Epidermal melanocyte (primary cell): ENCODE results near the gene IFNA6.

ENCODE experiments used
- DNase-seq: peaks from one replicate; pipeline ENCODE4 v3.0.0; 2011; ENCODE audit warnings: low spot score; ENCODE audit not compliant: insufficient read length

Gene IFNA6

DNA sequence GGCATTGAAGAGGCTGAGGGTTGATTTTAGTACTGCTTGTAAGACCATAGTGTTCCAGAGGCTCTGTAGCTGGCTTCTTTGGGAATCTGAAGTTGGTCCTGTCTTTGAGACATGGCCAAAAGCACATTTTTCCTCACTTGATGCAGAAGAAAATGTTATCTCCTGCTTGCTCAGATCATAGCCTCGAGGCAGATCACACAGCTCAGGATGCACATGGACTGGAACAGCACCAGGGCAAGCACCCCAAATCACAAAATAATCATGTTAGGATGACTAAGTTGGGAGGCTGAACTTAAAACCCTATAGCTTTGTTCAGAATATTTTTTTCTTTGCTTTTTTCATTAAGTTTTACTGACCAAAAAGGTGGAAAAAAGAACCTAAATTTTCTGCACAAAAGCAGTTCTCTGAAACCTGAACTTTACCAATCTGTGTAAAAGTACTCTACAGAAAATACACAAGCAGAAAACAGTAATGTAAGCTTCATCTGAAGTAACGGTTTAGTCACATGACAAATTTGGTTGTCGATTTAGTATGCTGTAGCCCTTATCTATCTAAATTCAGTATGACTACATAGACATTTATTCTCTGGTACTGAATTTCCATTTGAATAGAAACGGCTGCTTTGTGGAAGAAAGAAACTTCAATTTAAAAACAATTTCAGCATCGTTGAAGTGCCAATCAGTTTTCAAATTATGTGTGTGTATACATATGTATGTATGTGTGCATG lies 18.8 kb downstream of the IFNA6 start:
- no peak for DNase-seq

DNA sequence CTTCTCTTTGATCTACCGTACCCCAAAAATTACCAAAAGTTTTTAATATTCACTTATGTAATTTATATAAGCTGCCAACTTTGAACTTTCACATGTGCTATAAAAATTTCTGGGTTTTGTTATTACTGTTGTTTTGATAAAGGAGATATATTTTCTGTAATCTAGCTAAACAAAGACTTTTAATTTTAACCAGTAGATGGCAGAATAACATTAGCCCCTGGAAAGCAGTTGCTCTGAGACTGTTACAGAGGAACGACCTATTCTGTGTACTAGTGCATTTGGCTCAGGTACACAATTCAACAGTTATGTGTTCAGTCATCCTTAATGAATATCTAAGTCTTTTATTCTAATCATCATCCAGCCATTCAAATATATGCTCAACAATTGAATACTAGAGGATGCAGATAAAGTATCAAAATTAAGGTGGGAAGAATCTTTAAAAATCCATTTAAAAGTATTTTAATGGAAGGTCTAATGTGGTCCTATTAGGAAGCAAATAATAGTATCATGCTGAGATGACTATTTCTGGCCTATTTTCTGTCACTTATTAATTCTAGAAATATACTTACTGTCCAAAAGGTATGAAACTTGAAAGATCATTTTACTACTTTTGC lies 24.1 kb downstream of the IFNA6 start:
- no peak for DNase-seq

DNA sequence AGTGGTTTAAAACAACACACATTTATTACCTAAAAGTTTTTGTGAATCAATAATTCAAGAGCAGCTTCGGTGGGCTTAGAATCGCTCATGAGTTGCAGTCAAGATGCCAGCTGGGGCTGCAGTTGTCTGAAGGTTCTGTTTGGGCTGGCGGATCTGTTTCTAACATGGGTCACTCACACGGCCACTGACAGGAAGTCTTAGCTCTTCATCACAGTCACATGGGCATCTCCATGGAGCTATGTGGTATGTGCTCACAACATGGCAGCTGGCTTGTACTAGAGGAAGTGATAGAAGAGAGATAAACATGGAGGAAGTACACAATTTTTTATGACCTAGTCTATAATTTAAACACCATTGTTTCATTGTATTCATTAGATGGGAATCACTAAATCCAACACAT lies 26.6 kb downstream of the IFNA6 start:
- no peak for DNase-seq

DNA sequence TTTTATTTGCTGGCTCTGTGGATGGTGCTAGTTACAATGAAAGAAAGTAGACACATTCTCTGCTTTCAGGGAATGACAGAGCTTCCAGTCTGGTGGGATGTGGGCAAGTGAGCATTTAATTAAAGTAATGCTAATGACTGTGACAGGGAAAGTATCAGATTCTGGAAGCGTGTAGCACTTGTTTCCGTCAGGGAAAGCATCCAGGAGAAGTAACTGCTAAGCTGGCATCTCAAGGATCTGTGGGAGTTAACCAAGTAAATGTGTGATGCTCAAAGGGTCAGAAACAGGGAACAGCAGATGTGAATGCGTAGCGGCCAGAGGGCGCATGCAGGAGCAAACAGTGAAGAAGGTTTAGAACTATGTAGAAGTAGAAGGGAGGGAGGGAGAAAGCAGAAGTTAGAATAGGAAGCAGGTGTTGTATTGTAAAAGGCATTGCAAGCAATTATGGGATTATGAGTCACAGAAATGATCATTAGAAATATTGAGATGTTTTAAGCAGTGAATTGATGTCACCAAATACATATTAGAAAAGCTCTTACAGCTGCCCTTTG lies 27.7 kb downstream of the IFNA6 start:
- no peak for DNase-seq

DNA sequence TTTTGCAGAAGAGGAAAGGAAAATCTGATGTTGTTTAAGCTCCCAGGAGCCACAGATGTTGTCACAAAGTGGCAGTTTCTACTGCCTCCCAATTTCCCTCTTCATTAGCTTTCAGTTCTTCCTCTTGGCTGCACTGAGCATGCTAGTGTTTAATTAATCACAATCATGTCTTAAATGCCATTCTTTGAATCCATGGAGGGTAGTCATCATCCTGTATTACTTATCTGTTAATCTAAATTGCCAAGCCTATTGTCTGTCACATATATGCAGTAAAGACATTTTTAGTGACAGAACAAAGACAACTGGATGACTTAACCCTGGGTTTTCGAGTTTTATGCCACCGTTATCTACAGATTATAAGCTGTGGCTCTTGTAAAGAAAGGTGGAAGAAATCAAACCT lies 30.2 kb downstream of the IFNA6 start:
- no peak for DNase-seq

DNA sequence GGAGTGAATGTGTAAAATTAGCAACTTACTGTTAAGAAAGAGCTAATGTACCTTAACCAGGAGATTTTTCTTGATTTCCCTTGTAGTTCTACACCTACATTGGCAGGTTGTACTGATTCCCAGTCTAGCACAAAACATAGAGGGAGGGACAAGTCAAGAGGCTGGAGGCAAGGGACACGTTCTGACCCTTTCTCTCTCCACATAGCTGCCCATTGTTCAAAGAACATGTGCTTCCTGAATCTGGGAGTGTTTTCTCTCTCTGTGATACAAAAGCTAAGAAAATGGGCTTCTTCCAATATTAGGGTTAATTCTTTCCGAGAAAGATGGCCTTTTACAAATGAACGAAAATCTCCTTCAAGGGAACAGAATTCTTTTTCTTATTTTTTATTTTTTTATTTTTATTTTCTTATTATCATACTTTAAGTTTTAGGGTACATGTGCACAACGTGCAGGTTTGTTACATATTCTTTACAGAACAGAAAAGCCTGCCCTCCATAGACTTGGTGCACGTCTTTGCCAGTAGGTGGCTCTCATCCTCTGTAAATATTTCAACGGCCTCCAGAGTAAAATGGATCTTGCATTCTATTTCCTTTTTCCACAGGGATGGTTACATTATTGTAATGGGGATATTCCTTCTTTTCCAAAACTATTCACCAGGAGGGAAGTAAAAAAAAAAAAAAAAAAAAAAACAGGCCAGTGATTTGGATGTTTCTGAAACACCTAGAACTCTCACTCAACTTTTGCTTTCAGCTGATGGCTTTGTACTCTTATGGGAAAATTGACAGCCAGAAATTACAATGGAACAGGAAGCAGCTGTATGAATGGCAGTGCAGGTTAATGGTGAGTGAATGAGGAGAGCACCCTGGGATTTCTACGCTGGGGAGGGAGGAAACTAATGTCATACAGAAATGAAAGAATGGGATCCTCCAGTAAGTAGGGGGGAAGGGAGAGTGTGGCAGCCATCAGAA lies 32.4 kb downstream of the IFNA6 start:
- no peak for DNase-seq

DNA sequence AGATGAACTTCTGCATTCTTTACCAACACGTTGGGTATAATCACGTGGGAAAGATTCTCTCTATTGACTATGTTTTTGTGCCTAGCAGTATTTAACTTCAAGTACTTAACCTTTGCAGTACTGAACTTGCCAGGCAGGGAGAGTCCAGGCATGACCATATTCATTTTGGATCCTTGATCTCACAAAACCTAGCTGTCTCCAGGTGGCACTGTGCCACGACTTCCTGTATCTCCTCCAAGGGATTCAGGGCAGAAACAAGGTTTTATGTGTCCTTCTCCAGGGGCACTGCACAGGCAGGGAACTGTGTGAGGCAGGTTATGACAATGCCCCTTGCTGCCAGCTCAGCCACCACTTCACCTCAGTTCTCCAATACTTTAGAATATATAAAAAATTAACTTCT lies 33.8 kb downstream of the IFNA6 start:
- no peak for DNase-seq

DNA sequence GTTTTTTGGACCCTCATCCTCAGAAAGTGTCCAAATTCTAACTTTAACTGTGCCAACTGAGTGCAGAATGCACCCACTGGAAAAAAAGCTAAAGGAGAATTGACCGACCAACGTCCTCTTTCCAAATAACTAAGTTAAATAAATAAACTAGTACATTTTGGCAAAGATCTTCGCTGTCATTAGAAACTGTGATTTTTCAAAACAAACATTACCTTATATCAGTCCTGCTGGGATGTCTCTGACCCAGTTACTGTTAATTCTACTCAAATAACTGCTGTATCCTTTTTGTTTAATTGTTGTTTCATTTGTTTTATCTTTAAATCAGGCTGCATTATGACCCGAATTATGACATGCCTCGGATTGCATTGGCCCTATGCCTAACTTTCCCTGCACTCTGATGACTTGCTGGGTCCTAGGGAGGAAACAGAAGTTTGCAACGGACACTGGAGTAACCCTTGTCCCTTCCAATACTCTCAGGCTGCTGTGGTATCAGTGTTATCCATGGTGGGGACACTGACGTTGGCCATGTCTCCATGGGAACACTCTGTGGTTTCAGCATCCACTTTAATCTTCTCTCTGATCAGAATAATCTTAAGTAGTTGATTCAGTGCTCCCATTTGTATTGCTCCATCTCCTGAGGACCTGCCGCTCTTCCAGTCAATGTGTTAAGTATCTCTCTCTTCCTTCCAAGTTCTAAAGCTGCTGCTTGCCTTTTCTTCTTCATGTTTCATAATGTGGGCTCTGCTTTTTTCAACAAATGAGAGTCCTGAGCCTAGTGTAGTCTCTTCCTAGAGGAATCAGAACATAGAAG lies 34.5 kb downstream of the IFNA6 start:
- DNase-seq, result no peak

DNA sequence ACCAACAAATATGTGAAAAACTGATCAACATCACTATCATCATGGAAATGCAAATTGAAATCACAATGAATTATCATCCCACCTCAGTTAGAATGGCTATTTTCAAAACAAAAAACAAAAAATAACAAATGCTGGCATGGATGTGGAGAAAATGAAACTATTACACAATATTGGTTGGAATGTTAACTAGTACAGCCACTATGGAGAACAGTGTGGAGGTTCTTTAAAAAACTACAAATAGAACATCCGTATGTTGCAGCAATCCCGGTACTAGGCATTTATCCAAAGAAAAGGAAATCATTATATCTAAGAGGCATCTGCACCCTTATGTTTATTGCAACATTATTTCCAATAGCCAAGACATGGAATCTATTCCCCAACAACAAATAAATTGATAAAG lies 36.5 kb downstream of the IFNA6 start:
- no peak for DNase-seq

DNA sequence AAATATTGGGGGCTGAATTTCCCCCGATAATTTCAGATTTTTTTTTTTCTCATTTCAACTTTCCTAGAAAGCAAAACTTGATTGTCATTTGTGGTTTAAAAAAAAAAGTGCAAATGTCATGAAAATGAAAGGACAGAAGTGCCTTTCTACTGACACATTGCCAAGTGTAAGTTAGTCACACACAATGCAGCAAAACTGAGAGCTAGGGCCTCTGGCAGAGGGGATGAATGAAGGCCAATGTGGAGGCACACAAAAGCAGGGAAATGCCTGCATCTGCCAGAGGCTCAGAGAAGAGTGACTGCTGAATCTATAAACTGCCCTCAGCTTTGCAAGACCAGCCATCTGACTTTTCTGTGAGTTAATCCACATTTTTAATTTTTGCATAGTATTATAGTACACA lies 38.8 kb downstream of the IFNA6 start:
- DNase-seq, result no peak

DNA sequence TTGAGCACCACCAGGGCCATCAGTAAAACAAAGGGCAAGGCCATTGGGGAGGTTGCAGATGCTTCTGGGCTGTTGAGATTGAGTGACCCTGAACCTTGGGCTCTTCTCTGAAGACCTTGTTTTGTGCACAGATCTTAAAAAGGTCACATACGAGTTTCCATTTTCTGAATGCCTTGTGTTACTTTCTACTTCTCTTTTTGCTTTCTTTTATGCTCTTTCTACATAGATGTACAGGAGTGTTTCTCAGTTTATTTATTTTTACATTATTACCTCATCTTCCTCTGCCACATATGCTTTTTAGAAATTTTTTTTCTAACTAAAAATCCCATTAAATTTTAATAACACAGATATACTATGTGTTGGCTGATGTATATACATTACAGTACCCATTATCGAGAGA lies 45.5 kb downstream of the IFNA6 start, which contains the start of gene IFNA5:
TSS of gene IFNA5 (minus strand) at position 101 of the 400 bp plus-strand sequence. CDS start at position 44, 57 bp downstream.
- DNase-seq, result no peak
